Omental fat pad (tissue), 4 donors: ENCODE results near the gene C1S. TPM values are rescaled to one million over a fixed set of nuclear protein-coding genes. Genes with fewer than 3 reads are reported as not detected.

Source experiments
- ATAC-seq: fragments of 150-250 bp; one replicate; pipeline ENCODE4 v1.9.1; 2016; ENCODE audit warnings: mild to moderate bottlenecking, moderate library complexity; ENCODE audit not compliant: low FRiP score
- DNase-seq: peaks from one replicate; pipeline ENCODE4 v3.0.0-alpha.2; 2019; ENCODE audit warnings: low spot score
- CTCF ChIP-seq, 3 donors: fragments of 450-650 bp; IDR thresholded peaks; one replicate each; pipeline ENCODE4 v1.5.1; 2016 to 2017; ENCODE audit warnings: antibody characterized with exemption in 3 of 3, mild to moderate bottlenecking in 3 of 3, moderate library complexity in 2 of 3
- total RNA-seq, 4 donors: library from RNA; depleted of rRNA; stranded (reverse); fragments of >200 nt; gene quantifications; one replicate each; pipeline ENCODE4 v1.1.0, GENCODE V29; 2016

C1S gene
- total RNA-seq, 4 donors from 2014 or later: 490 to 872 (median 705) TPM

GRCh38 chr12:7093892-7094291 lies 33.4 kb downstream of the C1S start:
- TF ChIP-seq CTCF (IDR thresholded peaks at IDR 0.05): no peak
- DNase-seq: no peak
- ATAC-seq: no peak

GRCh38 chr12:7096006-7096932 lies 35.8 kb downstream of the C1S start:
- ATAC-seq (no peak), DNase-seq (no peak)
- TF ChIP-seq CTCF (IDR thresholded peaks at IDR 0.05): no peak

- DNase-seq (no peak), ATAC-seq (no peak)
- TF ChIP-seq CTCF (IDR thresholded peaks at IDR 0.05): no peak
Measured at GRCh38 chr12:7096979-7097378, 36.5 kb downstream of the C1S start.

- no peak for ATAC-seq
- no peak for TF ChIP-seq CTCF (IDR thresholded peaks at IDR 0.05)
Measured at GRCh38 chr12:7099290-7099996, 38.9 kb downstream of the C1S start.

GRCh38 chr12:7100239-7100638 lies 39.7 kb downstream of the C1S start:
- ATAC-seq (no peak), DNase-seq (no peak)

More at GRCh38 chr12:7099290-7099996, 38.9 kb downstream of the C1S start:
- DNase-seq: no peak

GRCh38 chr12:7101047-7101693 lies 40.7 kb downstream of the C1S start:
- DNase-seq (no peak), ATAC-seq (peak; percentile 18)
- TF ChIP-seq CTCF (IDR thresholded peaks at IDR 0.05): no peak

More at GRCh38 chr12:7100239-7100638, 39.7 kb downstream of the C1S start:
- TF ChIP-seq CTCF (IDR thresholded peaks at IDR 0.05): no peak
